CD14-positive monocyte (primary cell): ENCODE results near the gene SUPT16H. TPM values are rescaled to one million over a fixed set of nuclear protein-coding genes. Genes with fewer than 3 reads are reported as not detected.
A peak's percentile ranks its signal among the peaks of the same experiment; 100 is the strongest.

Source experiments
- DNase-seq, 3 donors: peaks; one replicate each; pipeline ENCODE4 v3.0.0-alpha.2; 2011 to 2022
- H2AFZ ChIP-seq: 2 replicates; pipeline ENCODE4 v1.6.0; 2012; ENCODE audit warnings: mild to moderate bottlenecking, low read depth, low read length, inconsistent platforms; ENCODE audit not compliant: insufficient read depth, poor library complexity, severe bottlenecking
- H3K27ac ChIP-seq, 2 donors: 1 replicate in 1 of 2; 2 replicates in 1 of 2; pipeline ENCODE4 v1.5.1; 2012 to 2013; ENCODE audit warnings: low read length in 2 of 2, control low read depth in 1 of 2, inconsistent platforms in 1 of 2, low read depth in 1 of 2, mild to moderate bottlenecking in 1 of 2
- H3K27me3 ChIP-seq, 2 donors: one replicate each; pipeline versions ENCODE4 v1.6.0 to v1.6.1; 2011 to 2013; ENCODE audit warnings: low read length in 2 of 2; ENCODE audit not compliant: control insufficient read depth in 2 of 2, insufficient read depth in 2 of 2
- H3K36me3 ChIP-seq, 2 donors: replicated peaks in 1 of 2; 1 replicate in 1 of 2; 2 replicates in 1 of 2; pipeline versions ENCODE4 v1.5.1 to v1.6.1; 2012 to 2013; ENCODE audit warnings: low read length in 2 of 2, control low read depth in 1 of 2, inconsistent platforms in 1 of 2, mild to moderate bottlenecking in 1 of 2; ENCODE audit not compliant: insufficient read depth in 2 of 2, control insufficient read depth in 1 of 2
- H3K4me1 ChIP-seq, 2 donors: 1 replicate in 1 of 2; 2 replicates in 1 of 2; pipeline versions ENCODE4 v1.5.1 to v1.6.1; 2012 to 2013; ENCODE audit warnings: low read length in 2 of 2, control low read depth in 1 of 2, inconsistent platforms in 1 of 2, mild to moderate bottlenecking in 1 of 2, moderate library complexity in 1 of 2; ENCODE audit not compliant: insufficient read depth in 2 of 2, control insufficient read depth in 1 of 2
- H3K4me2 ChIP-seq: replicated peaks from 2 replicates; pipeline ENCODE3; 2012; ENCODE audit warnings: low read length, moderate library complexity, mild to moderate bottlenecking; ENCODE audit not compliant: poor library complexity, severe bottlenecking; ENCODE audit errors: extremely low read depth
- H3K4me3 ChIP-seq, 3 experiments: fragments of 200-600 bp in 1 of 3; sonication (generic) in 1 of 3; replicated peaks in 1 of 3; 1 replicate in 2 of 3; 2 replicates in 1 of 3; pipeline ENCODE4 v1.5.1; 2011 to 2013; ENCODE audit warnings: low read length in 3 of 3, mild to moderate bottlenecking in 3 of 3, control low read depth in 2 of 3, low read depth in 2 of 3, inconsistent platforms in 1 of 3, moderate library complexity in 1 of 3
- H3K79me2 ChIP-seq: 2 replicates; pipeline ENCODE4 v1.6.0; 2012; ENCODE audit warnings: mild to moderate bottlenecking, control low read depth, inconsistent platforms, low read length, moderate library complexity; ENCODE audit not compliant: insufficient read depth
- H3K9ac ChIP-seq: 2 replicates; pipeline ENCODE4 v1.6.0; 2017; ENCODE audit warnings: low read length, mild to moderate bottlenecking; ENCODE audit not compliant: insufficient read depth, poor library complexity, severe bottlenecking
- H3K9me3 ChIP-seq, 2 donors: replicated peaks in 1 of 2; 1 replicate in 1 of 2; 2 replicates in 1 of 2; pipeline versions ENCODE4 v1.5.1 to v1.6.1; 2012 to 2013; ENCODE audit warnings: low read length in 2 of 2, control low read depth in 1 of 2; ENCODE audit not compliant: control insufficient read depth in 1 of 2, insufficient read depth in 1 of 2
- H4K20me1 ChIP-seq: 2 replicates; pipeline ENCODE4 v1.6.0; 2012; ENCODE audit warnings: mild to moderate bottlenecking, low read length, control low read depth, moderate library complexity; ENCODE audit not compliant: insufficient read depth
- H3K27ac Mint-ChIP-seq, 7 donors: one replicate each; pipeline ENCODE4 v1.8.0; 2020; ENCODE audit warnings: mild to moderate bottlenecking in 7 of 7, mixed read lengths in 7 of 7, moderate library complexity in 6 of 7, inconsistent platforms in 2 of 7
- H3K27me3 Mint-ChIP-seq, 3 donors: one replicate each; pipeline ENCODE4 v1.8.0; 2021 to 2022; ENCODE audit warnings: low read depth in 3 of 3, mild to moderate bottlenecking in 3 of 3, mixed read lengths in 3 of 3, moderate library complexity in 3 of 3, inconsistent platforms in 1 of 3
- H3K36me3 Mint-ChIP-seq, 2 donors: one replicate each; pipeline ENCODE4 v1.8.0; 2020; ENCODE audit warnings: mixed read lengths in 2 of 2, inconsistent platforms in 1 of 2, mild to moderate bottlenecking in 1 of 2
- H3K4me1 Mint-ChIP-seq: one replicate; pipeline ENCODE4 v1.8.0; 2020; ENCODE audit warnings: mild to moderate bottlenecking, mixed read lengths
- H3K4me3 Mint-ChIP-seq, 2 donors: one replicate each; pipeline ENCODE4 v1.8.0; 2020; ENCODE audit warnings: mild to moderate bottlenecking in 2 of 2, mixed read lengths in 2 of 2, moderate library complexity in 1 of 2
- H3K9me3 Mint-ChIP-seq, 7 donors: one replicate each; pipeline ENCODE4 v1.8.0; 2020 to 2022; ENCODE audit warnings: mixed read lengths in 7 of 7, mild to moderate bottlenecking in 6 of 7, moderate library complexity in 6 of 7, inconsistent platforms in 2 of 7
- CTCF ChIP-seq: fragments of 200-600 bp; IDR thresholded peaks from one replicate; pipeline ENCODE4 v1.8.0; 2022; ENCODE audit warnings: antibody characterized with exemption, mild to moderate bottlenecking
- WGBS: methylation state at CpG from one replicate; pipeline ENCODE4 v1.1.5; 2013; ENCODE audit warnings: missing lambda C conversion rate; ENCODE audit not compliant: insufficient coverage; 5-methylcytosine and 5-hydroxymethylcytosine counted together
- intact Hi-C, 2 donors: fragments of 100-400 bp; cut with micrococcal nuclease; formaldehyde crosslinking; loops; one replicate each; pipeline versions ENCODE4 v1.15.0 to v1.15.1; 2023
- polyA minus RNA-seq: library from RNA; depleted of rRNA, polyadenylated mRNA; stranded (reverse); fragments of >200 nt; gene quantifications from 2 replicates; pipeline ENCODE4 v1.2.3, GENCODE V29; 2012
- polyA plus RNA-seq, 3 donors: library from polyadenylated mRNA; depleted of rRNA in 1 of 3; unstranded in 2 of 3; stranded (reverse) in 1 of 3; fragments of 300-500 nt in 2 of 3; fragments of >200 nt in 1 of 3; fragmentation: Illumina TruSeq in 2 of 3; gene quantifications; 1 replicate in 2 of 3; 2 replicates in 1 of 3; pipeline ENCODE4 v1.2.3, GENCODE V29; 2012 to 2021
- total RNA-seq, 12 experiments: library from RNA in 1 of 12; stranded (reverse) in 1 of 12; fragments of 120-200 nt in 1 of 12; gene quantifications; one replicate each; pipeline ENCODE4 v1.2.4 and lab custom pipeline; 2013 to 2026; ENCODE audit warnings: mixed read lengths in 6 of 12, inconsistent platforms in 1 of 12

SUPT16H gene
- total RNA-seq (2013): 42.4 TPM
- polyA plus RNA-seq: 10 to 100 TPM; 15.7 to 37.3 (median 26.6) TPM
- polyA minus RNA-seq: 18.8 and 29.7 TPM in 2 replicates
- total RNA-seq (lab: John Stamatoyannopoulos, UW): 27.9 to 87.0 (median 52.8) reads per million in 11 experiments

GRCh38 chr14:21383848-21384493 lies at the start of gene SUPT16H:
TSS of gene SUPT16H (minus strand) at chr14:21384019. CDS start at chr14:21383927, 92 bp downstream.
- Histone ChIP-seq H3K27ac (peak within 1 kb of the TSS; percentile 91), H3K4me3 (peak within 1 kb of the TSS; percentile 81 to 86 (median 81)), H3K79me2 (peaks cover 48% of the 10 kb centered on the region), H3K4me1 (peaks cover 21 to 28% of the 10 kb centered on the region in 2 donors), H3K27me3 (no peaks in the 10 kb centered on the region), H3K9me3 (no peaks in the 10 kb centered on the region), H2AFZ (peak within 1 kb of the TSS; percentile 87), H3K9ac (peak within 1 kb of the TSS; percentile 82), H3K36me3 (peaks cover 18 to 35% of the 10 kb centered on the region in 2 donors), H3K4me2 (peak within 1 kb of the TSS; percentile 93), H4K20me1 (peaks cover 6% of the 10 kb centered on the region)
- peak within 1 kb of the TSS; percentile 100 for H3K4me3 Mint-ChIP-seq
- intact Hi-C loops: loop anchor here (2.0 to 10.0 kb wide), 3 partner anchors 51 to 142 kb away; partner anchors contain the start of gene HNRNPC (in 1 of the 2)
- peak within 1 kb of the TSS; percentile 98 to 100 (median 99) for H3K27ac Mint-ChIP-seq
- H3K27me3 Mint-ChIP-seq: peaks cover 0 to 3% (median 0%) of the 10 kb centered on the region in 3 donors
- H3K4me1 Mint-ChIP-seq: peaks cover 27% of the 10 kb centered on the region
- H3K36me3 Mint-ChIP-seq: peaks cover 10 to 35% of the 10 kb centered on the region in 2 donors
- H3K9me3 Mint-ChIP-seq: peaks cover 0 to 2% (median 0%) of the 10 kb centered on the region in 7 donors
- under 1% methylated on average over 49 of the region's 54 CpGs for WGBS
- DNase-seq: peak; percentile 93 to 96 (median 94)
- TF ChIP-seq CTCF: no peak

GRCh38 chr14:21431126-21431525 lies 47.3 kb upstream of the SUPT16H start:
- Mint-ChIP-seq H3K9me3 (peaks cover 0 to 1% (median 0%) of the 10 kb centered on the region in 7 donors), H3K27ac (peak overlapping the region in 4 of 7 donors; percentile 45 to 87 (median 65)), H3K4me1 (peaks cover 15% of the 10 kb centered on the region), H3K4me3 (no peak overlapping the region), H3K36me3 (peaks cover 56 to 66% of the 10 kb centered on the region in 2 donors), H3K27me3 (no peaks in the 10 kb centered on the region)
- Histone ChIP-seq H4K20me1 (peaks cover 78% of the 10 kb centered on the region), H3K4me1 (peaks cover 3 to 4% of the 10 kb centered on the region in 2 donors), H3K27me3 (no peaks in the 10 kb centered on the region), H3K27ac (no peak overlapping the region), H3K4me3 (no peak overlapping the region), H2AFZ (no peak overlapping the region), H3K9me3 (no peaks in the 10 kb centered on the region), H3K4me2 (no peak overlapping the region), H3K36me3 (peaks cover 55 to 58% of the 10 kb centered on the region in 2 donors), H3K9ac (no peak overlapping the region), H3K79me2 (peaks cover 68% of the 10 kb centered on the region)
- TF ChIP-seq CTCF: no peak
- DNase-seq: no peak
- WGBS: 100% methylated on average over 2 of the region's 2 CpGs
- intact Hi-C loops: loop anchor here in 1 of 2 donors (10.0 kb wide), 2 partner anchors 46 to 84 kb away; partner anchors contain the start of genes METTL3 and SUPT16H
